Kasumi-1 (cell line): ENCODE data around the gene ENPP6.

Source experiments
- DNase-seq, 2 experiments: peaks; one replicate each; lab custom pipeline; 2025; lab: John Stamatoyannopoulos, UW

The ENPP6 gene

DNA sequence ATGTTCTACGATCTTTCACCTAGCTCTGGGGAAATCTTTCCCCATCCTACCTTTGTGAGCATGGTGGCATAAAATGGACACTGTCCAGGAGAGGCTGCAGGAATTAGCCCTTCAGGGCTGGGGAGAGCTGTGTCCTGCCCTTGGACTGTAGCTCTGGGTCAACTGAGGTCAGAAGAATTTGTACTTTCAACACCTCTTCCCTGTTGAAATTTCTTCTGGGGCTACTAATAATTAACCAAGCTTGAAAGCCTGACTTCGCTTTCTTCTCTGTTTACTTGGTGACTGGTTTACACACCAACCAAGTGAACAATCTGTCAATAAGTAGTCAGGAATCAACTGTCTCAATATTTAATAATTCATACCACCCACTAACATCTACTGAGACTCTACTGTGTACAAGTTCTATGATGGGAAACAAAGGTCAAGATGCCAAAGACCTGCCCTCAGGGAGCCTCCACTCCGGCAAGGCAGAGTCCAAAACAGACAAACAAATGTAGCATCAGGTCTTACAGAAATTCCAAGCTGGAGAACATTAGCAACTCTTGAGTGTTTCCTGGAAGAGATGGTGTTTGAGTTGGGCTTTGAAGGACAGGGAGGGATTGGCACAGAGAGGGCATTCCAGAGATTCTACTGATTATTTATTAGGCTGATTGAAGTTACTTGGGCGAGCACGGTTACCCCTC is 113.1 kb downstream of the ENPP6 start:
- no peak for DNase-seq

- DNase-seq: no peak
Measured at GRCh38 chr4:184103527-184104264, 114.0 kb downstream of the ENPP6 start.

GRCh38 chr4:184102927-184103326 is 114.7 kb downstream of the ENPP6 start:
- DNase-seq: no peak

- DNase-seq: no peak
Measured at GRCh38 chr4:184102488-184102887, 115.2 kb downstream of the ENPP6 start.

DNA sequence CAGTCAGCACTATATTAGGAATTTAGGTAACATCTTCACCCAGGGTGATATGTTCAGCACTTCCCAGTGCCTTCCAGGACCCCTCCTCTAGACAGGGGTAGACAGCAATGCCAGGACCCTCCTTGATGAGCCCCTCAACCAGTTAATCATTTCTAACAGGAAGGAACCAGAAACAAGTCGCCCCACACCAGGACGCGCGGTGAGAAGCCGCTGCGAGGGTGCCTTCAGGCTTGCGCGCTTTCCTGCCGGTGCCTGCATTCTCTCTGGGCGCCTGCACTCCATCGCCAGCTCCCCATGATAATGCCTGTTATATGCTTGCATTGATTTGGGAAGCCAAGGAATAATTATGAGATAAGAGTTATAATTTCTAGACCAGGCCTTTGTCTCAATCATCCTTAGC is 116.0 kb downstream of the ENPP6 start:
- no peak for DNase-seq

DNA sequence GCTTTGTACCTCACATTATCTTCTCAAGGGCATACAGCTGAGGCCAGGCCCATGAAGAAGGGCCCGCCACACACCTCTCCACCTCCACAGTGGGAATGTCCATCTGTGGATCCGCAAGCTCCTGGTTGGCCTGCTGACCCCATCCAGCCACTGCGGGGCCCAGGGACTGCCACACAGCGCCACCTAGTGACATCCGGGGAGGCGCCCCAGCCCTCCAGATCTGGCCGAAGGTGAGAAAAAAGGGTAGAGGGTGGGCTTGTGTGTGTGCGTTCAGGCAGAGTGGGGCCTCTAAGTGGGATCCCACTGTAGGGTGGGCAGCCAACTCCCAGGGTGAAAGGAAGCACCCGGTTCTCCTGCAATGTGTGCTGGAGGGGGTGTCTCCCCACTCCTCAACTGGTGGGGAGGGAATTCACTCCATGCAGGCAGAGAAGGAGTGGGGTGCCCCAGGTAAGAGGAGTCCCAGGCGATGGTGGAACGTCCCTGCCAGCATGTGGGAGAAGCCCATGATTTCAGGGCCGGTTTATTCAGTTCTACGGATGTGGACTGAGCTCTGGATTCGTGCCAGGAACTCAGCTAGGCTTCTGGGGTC is 117.3 kb downstream of the ENPP6 start:
- DNase-seq: peak in 1 of 2 experiments; percentile 3

DNA sequence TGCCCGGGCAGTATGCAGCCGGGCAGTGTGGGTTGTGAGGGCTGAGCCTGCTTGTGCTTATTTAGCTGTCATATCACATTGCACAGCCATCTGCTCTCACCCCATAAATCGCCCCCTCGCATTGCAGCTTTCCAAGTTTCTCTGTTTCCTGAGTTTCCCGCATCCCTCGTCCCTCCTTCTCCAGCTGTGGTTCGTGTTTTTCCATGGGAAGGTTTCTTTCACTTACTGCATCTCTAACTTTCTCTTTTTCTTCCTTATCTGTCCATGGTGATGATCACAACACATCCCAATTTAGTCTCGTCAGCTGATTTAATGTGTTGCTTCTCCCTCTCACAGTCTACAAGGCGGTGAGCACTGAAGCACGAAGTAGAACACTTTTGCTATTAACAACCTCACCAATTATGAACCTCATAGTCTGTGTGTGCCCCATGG is 118.1 kb downstream of the ENPP6 start:
- no peak for DNase-seq

DNA sequence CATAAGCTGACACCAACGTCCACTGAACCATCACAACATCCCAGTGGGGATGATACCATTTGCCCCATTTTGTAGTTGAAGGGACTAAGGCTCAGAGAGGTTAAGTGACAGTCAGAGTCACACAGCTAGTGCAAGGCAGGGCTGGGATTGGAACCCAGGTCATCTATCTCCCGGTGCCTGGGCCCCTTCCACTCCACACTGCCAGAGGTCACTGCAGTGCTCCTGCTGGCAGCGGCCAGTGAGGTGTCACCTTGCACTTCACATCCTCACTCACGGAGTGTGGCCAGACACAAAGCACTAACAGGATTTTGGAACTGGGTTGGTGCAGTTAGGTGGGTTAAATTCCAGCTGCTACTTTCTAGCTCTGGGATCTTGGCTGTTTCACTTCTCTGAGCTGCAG is 118.7 kb downstream of the ENPP6 start:
- DNase-seq: no peak

GRCh38 chr4:184097815-184098214 is 119.9 kb downstream of the ENPP6 start:
- DNase-seq: no peak

- no peak for DNase-seq
Measured at GRCh38 chr4:184097241-184097605, 120.5 kb downstream of the ENPP6 start.

DNA sequence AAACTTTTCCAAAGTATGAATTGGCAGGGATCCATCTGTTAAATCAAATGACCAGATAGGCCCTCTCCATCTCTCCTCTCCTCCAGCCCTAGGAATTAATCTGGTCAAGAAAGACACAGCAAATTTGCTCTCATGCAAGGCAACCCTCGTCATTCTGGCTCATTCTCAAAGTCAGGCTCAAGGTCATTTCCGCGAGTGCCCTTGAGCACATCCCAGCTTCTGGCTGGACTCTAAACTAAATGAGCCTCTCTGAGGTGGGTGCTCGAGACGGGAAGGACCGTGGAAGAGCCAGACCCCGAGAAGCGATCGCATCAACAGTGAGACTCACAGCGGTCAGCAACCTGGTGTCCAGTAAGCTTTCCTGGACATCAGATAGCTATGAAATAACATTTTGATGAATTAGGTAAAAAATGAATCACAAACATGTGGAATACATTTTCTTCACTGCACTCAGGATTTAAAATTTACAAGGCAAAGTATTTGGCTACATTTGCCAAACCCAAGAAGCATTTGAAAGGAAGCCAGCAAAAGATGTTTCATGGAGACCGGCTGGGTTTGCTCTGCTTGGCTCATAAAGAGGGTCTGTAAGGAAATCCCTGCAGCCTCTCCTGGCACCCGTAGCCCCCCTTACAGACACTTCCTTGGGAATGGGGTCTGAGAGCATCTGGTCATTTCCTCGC is 121.0 kb downstream of the ENPP6 start:
- no peak for DNase-seq

GRCh38 chr4:184094532-184095159 is 123.0 kb downstream of the ENPP6 start:
- DNase-seq: no peak

DNA sequence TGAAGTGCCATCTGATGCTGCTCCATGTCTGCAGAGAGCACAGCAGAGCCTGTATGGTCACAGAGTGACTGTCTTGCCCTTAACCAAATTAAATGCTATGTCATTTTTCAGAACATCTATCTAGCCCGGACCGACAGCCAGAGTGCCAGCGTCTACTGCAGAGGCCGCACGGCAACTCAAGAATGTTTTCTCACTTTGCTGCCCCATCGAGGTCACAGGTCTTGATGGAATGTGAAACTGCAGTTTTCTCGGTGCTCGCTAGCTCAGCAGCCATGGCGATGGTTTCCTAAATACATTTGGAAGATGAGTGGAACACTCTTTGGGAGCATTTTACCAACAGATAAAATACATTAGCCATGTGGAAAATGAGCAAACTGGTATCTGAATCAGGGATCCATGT is 125.7 kb downstream of the ENPP6 start:
- no peak for DNase-seq

- no peak for DNase-seq
Measured at GRCh38 chr4:184090571-184090970, 127.1 kb downstream of the ENPP6 start.

DNA sequence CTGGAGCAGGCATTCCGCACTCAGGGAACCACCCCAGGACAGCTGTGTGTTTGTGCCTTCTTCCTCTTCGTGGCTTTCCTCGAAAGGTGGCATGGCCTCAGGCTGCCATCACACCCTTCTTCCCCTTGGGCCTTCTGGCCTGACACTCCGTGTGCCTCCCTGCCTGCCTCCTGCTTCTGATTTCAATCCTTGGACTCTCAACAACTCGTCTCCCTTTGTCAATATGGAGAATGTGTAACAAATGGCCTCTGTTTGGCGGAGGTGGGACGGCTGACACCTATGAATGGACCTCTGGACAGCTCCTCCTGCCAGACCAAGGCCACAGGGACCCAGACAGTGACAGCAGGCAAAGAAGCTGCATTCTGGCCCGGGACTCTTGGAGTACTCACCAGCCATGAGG is 137.0 kb downstream of the ENPP6 start:
- no peak for DNase-seq

- no peak for DNase-seq
Measured at GRCh38 chr4:184074677-184075388, 142.8 kb downstream of the ENPP6 start.

DNA sequence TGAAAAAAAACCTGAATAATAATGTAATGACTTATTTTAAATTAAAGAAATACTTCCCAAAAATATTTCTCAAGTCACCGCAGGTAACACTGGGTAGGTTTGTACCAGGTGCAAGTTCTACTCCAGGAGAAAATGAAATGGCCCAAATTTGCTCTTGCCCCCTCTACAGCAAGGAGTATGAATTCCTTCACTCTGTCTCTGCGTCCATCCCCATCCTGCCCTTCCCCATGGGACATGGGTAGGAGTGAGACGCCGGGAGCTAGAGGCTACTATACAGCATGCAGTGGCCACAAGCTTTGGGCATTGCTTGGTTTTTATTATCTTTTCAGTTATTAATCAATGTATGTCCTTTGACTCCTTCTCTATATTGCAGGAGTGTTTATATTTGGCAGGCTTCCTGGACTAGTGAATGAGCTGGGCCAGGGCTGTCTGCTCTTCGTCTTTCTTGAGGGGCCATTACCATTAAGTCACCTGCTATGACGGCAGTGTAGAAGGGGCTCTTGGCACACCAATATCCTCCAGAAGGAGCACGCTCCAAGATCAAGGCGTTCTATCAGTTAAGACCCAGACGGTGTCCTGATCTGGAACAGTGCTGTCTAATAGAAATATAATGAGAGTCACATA is 149.6 kb downstream of the ENPP6 start:
- no peak for DNase-seq

DNA sequence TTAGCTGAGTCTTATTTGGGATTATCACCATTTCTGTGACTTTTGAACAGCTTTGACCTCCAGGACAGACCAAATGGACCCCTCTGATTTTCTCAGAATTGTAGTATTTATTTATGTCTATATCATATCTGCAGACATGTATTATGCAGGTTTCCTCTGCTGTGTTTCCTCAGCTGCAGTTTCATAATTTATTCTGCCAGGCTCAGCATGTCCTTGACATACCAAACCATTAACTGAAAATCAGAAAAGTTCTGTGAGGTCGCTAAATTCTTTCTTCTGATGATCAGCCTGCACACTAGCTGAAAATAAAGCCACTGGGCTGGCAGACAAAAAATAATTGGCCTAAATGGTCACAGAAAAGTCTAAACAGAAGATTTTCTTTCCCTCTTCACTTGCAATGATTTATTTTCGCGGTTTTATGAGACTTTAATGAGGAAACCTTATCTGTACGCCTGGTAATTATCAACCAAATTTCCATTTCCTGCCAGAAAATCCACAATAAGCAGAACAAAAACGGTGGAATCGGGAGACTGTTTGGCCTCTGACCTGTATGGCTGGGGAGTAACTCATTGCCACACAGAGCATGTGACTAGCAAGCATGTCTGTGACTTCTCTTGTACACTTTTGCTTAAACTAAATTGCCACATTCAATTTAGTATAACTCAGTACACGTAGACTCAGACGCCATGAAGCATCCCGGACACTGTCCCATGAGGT is 150.9 kb downstream of the ENPP6 start:
- DNase-seq: no peak

- no peak for DNase-seq
Measured at GRCh38 chr4:184064877-184065276, 152.8 kb downstream of the ENPP6 start.

- no peak for DNase-seq
Measured at GRCh38 chr4:184062769-184063168, 154.9 kb downstream of the ENPP6 start.

DNA sequence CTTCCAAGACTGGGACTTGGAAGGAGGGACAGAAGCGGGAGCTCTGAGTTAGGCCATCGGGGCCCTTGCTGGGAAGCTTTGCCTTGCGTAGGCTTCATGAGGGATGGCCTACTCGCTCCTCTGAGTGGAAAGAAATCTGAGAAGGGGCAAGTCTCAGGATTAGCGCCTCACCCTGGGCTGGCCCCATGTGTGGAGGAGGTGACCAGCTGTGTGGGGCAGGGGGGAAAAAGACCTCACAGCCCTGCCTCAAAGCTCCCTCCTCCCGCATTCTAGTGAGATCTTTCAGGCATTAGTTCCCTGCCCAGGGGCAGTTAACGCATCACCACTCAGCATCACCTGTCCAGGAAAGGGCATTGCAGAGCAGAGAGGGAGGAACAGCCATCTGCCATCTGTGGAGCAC is 156.1 kb downstream of the ENPP6 start:
- DNase-seq: no peak
